Measurements from ENCODE around the gene NEIL3.
A peak's percentile ranks its signal among the peaks of the same experiment; 100 is the strongest.
"Not testable (repeated sequence)": the region's sequence is repeated elsewhere in the genome, so short reads cannot be mapped to it uniquely, and the experiment has no call there.

Gene NEIL3

GRCh38 chr4:177287255-177287654 is 22.4 kb upstream of the NEIL3 start:
- H3K4me3 Mint-ChIP-seq = no peak overlapping the region
- H3K27me3 Mint-ChIP-seq = peaks cover 3% of the 10 kb centered on the region
- H3K27ac Mint-ChIP-seq = no peak overlapping the region
- H3K36me3 Mint-ChIP-seq = no peaks in the 10 kb centered on the region
- CTCF ChIA-PET = no interaction called here
- no peaks in the 10 kb centered on the region for H3K9me3 Mint-ChIP-seq
- no peaks in the 10 kb centered on the region for H3K4me1 Mint-ChIP-seq
- no peak for DNase-seq

DNA sequence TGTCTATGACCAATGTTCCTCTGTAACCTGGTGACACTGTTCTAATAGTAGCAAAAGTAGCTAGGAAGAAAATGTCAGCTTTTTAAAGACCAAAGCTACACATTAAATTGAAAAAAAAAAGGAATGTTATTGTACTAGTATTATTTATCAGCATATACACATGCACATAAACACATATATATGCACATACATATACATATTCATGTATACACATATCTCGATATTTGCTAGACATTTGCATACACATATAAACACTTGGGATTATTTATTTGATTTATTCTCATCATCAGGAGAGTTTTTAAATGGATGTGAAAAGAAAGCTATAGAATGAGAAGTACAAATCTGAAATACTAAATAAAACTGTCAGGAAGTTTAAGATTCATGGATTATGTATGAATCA is 21.3 kb upstream of the NEIL3 start:
- H3K9me3 Mint-ChIP-seq = no peaks in the 10 kb centered on the region
- H3K4me3 Mint-ChIP-seq = no peak overlapping the region
- H3K36me3 Mint-ChIP-seq = no peaks in the 10 kb centered on the region
- peaks cover 3% of the 10 kb centered on the region for H3K27me3 Mint-ChIP-seq
- CTCF ChIA-PET = interaction anchor here (0.6 to 1.1 kb wide), 2 partner anchors 38 to 239 kb away, joined by 3 read pairs; no protein-coding TSS in a partner anchor
- no peaks in the 10 kb centered on the region for H3K4me1 Mint-ChIP-seq
- DNase-seq = no peak
- H3K27ac Mint-ChIP-seq = no peak overlapping the region

DNA sequence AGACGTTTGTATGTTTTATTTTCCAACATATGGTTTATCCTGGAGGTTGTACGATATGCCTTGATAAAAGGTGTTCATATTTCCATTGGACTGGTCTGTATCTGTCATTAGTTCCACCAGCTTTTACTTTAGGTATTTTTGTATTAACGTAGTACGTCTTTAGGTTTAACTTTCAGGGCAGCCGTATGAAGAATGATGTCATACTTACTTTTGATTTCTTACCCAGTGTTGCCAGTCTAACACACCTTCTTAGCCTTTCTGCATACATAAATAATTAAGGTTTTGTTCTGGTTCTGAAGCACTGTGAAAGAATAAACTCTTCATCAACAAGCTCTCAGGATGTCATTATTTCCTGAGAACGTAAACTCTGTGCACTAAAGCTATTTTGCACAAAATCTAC is 18.9 kb upstream of the NEIL3 start:
- Mint-ChIP-seq H3K4me1 (no peaks in the 10 kb centered on the region), H3K27me3 (peaks cover 7% of the 10 kb centered on the region), H3K9me3 (no peaks in the 10 kb centered on the region), H3K27ac (no peak overlapping the region), H3K36me3 (no peaks in the 10 kb centered on the region), H3K4me3 (no peak overlapping the region)
- CTCF ChIA-PET = no interaction called here
- no peak for DNase-seq

GRCh38 chr4:177292171-177292570 is 17.5 kb upstream of the NEIL3 start:
- Mint-ChIP-seq H3K4me3 (no peak overlapping the region), H3K36me3 (no peaks in the 10 kb centered on the region), H3K9me3 (no peaks in the 10 kb centered on the region), H3K27me3 (peaks cover 7% of the 10 kb centered on the region), H3K27ac (no peak overlapping the region), H3K4me1 (no peaks in the 10 kb centered on the region)
- CTCF ChIA-PET = no interaction called here
- no peak for DNase-seq

DNA sequence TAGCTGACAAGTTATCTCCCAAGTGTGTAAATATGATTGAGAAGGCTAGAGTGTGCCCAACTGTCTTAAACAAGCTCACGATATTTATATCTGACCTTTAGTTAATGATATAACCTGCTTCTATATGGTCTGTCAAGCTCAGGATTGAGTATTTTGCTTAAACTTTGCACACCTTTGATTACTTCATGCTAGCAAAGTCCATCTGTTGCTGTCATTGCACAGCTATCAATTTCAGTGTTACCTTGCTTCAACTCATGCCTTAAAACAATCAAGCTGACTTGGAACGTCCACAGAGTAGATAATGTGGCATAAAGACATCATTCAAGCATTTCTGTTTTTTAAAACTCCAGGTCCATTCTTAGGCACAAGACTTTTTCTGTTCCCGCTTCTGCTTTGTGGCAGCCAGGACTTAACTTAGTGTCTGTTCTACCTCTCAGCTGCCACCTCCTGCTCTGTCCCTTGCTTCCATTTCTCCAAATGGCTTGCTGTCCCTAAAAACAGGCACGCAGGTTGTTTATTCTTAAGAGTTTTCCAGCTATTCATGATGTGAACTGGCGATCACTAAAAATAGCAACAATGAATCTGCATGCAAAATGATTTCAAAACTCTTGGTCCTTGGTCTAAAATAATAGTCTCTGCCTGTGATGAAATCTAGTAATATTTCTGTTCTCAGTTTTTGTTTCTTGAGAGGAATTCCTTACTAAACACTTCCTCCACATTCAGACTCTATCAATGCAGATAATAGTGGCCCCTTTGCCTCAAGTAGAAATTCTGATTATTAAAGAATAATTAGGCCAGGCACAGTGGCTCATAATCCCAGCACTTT is 16.3 kb upstream of the NEIL3 start:
- DNase-seq = no peak
- peaks cover 7% of the 10 kb centered on the region for H3K27me3 Mint-ChIP-seq
- no peak overlapping the region for H3K4me3 Mint-ChIP-seq
- CTCF ChIA-PET = no interaction called here
- no peak overlapping the region for H3K27ac Mint-ChIP-seq
- no peaks in the 10 kb centered on the region for H3K4me1 Mint-ChIP-seq
- H3K9me3 Mint-ChIP-seq = peaks cover 8% of the 10 kb centered on the region
- peaks cover 2% of the 10 kb centered on the region for H3K36me3 Mint-ChIP-seq

DNA sequence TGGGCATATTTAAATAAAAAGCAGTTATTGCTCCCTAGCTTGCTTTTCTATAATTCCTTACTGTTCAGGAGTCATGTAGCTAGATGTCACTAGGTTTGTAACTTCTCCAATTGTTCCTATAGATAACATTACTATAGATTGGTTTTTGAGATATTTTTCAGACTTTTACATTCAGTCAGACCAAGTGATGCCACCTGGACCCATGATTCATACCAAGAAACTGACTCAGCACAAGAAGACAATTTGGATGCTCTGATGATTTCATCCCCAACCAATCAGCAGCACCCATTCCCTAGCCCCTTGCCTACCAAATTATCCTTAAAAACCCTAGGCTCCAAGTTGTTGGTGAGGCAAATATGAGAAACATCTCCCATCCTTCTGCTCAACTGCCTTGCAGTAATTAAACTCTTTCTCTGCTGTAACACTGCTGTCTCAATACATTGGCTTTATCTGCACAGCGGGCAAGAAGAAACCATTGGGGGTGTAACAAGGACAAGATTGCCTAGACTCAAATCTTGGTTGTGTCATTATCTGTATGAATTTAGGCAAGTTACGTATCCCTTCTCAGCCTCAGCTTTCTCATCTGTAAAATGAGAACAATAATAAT is 11.8 kb upstream of the NEIL3 start:
- Mint-ChIP-seq H3K36me3 (peaks cover 2% of the 10 kb centered on the region), H3K27me3 (peaks cover 8% of the 10 kb centered on the region), H3K27ac (no peak overlapping the region), H3K4me1 (no peaks in the 10 kb centered on the region), H3K9me3 (peaks cover 8% of the 10 kb centered on the region), H3K4me3 (no peak overlapping the region)
- no peak for DNase-seq
- CTCF ChIA-PET = interaction anchor here (1.2 kb wide), 1 partner anchor 47 kb away, joined by 3 read pairs; no protein-coding TSS in a partner anchor

DNA sequence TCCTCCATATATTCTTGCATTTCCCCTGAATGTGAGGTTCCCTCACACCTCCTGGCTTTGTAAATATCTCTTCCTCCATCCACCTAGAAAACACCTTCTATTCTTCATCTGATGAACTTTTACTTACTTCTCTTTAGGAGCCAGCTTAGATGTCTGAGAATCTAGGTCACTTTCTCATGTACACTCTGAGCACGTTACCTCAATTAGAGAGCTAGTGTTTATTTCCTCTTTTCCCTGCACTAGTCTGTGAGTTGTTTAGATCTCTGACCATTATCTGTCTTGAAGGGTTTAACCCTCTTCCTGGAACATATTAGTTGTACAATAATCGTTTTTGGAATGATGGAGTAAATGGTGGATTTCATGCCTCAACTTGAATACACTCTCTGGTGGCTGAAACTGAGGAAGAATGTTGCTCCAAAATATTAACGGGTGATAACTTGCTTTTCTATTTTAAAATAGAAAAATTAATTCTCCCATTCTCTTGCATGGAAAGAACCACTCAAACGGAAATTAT is 8.5 kb upstream of the NEIL3 start:
- peaks cover 8% of the 10 kb centered on the region for H3K9me3 Mint-ChIP-seq

GRCh38 chr4:177302371-177303100 is 7.1 kb upstream of the NEIL3 start:
- CTCF ChIA-PET = interaction anchor here (1.7 kb wide), 1 partner anchor 36 kb away, joined by 5 read pairs; no protein-coding TSS in a partner anchor
- peaks cover 4% of the 10 kb centered on the region for H3K27me3 Mint-ChIP-seq
- no peak overlapping the region for H3K27ac Mint-ChIP-seq
- H3K36me3 Mint-ChIP-seq = peaks cover 2% of the 10 kb centered on the region
- peaks cover 6% of the 10 kb centered on the region for H3K9me3 Mint-ChIP-seq
- no peak overlapping the region for H3K4me3 Mint-ChIP-seq
- H3K4me1 Mint-ChIP-seq = no peaks in the 10 kb centered on the region
- no peak for DNase-seq

More for the DNA sequence above, 8.5 kb upstream of the NEIL3 start:
- Mint-ChIP-seq H3K4me1 (no peaks in the 10 kb centered on the region), H3K4me3 (no peak overlapping the region), H3K27ac (no peak overlapping the region), H3K27me3 (peaks cover 4% of the 10 kb centered on the region), H3K36me3 (peaks cover 2% of the 10 kb centered on the region)
- CTCF ChIA-PET = interaction anchor here (0.7 kb wide), 1 partner anchor 51 kb away, joined by 3 read pairs; no protein-coding TSS in a partner anchor
- DNase-seq = no peak

GRCh38 chr4:177304094-177304493 is 5.6 kb upstream of the NEIL3 start:
- Mint-ChIP-seq H3K36me3 (no peaks in the 10 kb centered on the region), H3K9me3 (no peaks in the 10 kb centered on the region), H3K27me3 (peaks cover 4% of the 10 kb centered on the region), H3K27ac (no peak overlapping the region), H3K4me1 (peaks cover 9% of the 10 kb centered on the region), H3K4me3 (no peak overlapping the region)
- CTCF ChIA-PET = interaction anchor here (1.7 kb wide), 1 partner anchor 35 kb away, joined by 5 read pairs; no protein-coding TSS in a partner anchor
- no peak for DNase-seq

DNA sequence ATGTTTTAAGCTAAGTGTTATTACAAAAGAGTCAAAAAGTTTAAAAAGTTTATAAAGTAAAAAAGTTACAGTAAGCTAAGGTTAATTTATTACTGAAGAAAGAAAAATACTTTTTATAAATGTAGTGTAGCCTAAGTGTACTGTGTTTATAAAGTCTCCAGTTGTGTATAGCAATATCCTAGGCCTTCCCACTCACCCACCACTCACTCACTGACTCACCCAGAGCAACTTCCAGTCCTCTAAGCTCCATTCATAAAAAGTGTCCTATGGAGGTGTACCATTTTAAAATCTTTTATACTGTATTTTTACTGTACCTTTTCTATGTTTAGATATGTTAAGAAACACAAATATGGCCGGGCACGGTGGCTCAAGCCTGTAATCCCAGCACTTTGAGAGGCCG is 4.8 kb upstream of the NEIL3 start:
- DNase-seq, H3K27ac Mint-ChIP-seq, H3K4me3 Mint-ChIP-seq, H3K27me3 Mint-ChIP-seq, CTCF ChIA-PET, H3K36me3 Mint-ChIP-seq, H3K9me3 Mint-ChIP-seq: not testable (repeated sequence)
- H3K4me1 Mint-ChIP-seq = peaks cover 14% of the 10 kb centered on the region

DNA sequence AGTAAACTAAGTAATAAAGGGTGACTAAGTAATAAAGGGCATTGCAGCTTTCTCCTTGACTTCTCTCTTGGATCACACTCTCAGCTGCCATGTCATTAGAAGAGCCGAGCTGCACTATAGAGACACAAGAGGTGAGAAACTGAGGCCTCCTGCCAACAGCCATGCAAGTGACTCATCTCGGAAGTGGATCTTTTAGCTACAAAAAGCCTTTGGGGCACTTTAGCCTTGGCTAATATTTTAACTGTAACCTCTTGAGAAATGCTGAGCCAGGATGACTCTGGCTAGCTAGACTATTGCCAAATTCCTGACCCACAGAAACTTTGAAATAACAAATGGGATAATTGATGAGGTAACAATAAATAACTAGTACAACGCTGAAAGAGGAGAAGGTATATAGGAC is 1.5 kb upstream of the NEIL3 start:
- peaks cover 11% of the 10 kb centered on the region for H3K36me3 Mint-ChIP-seq
- no peak for DNase-seq
- CTCF ChIA-PET = interaction anchor here (1.7 to 1.8 kb wide), 2 partner anchors 31 to 57 kb away, joined by 5 to 7 read pairs; no protein-coding TSS in a partner anchor
- H3K9me3 Mint-ChIP-seq = no peaks in the 10 kb centered on the region
- H3K4me1 Mint-ChIP-seq = peaks cover 41% of the 10 kb centered on the region
- no peaks in the 10 kb centered on the region for H3K27me3 Mint-ChIP-seq
- peak overlapping the region; percentile 96 for H3K27ac Mint-ChIP-seq
- no peak overlapping the region for H3K4me3 Mint-ChIP-seq

- Mint-ChIP-seq H3K9me3 (no peaks in the 10 kb centered on the region), H3K4me3 (peak overlapping the region; percentile 91), H3K4me1 (peaks cover 49% of the 10 kb centered on the region), H3K27ac (peak overlapping the region; percentile 96), H3K27me3 (no peaks in the 10 kb centered on the region), H3K36me3 (peaks cover 19% of the 10 kb centered on the region)
- CTCF ChIA-PET = interaction anchor here (0.7 to 1.8 kb wide), 4 partner anchors 24 to 58 kb away, joined by 3 to 7 read pairs (median 5); no protein-coding TSS in a partner anchor
- DNase-seq = peak; percentile 29
Measured at GRCh38 chr4:177308847-177309521, 690 bp upstream of the NEIL3 start.

DNA sequence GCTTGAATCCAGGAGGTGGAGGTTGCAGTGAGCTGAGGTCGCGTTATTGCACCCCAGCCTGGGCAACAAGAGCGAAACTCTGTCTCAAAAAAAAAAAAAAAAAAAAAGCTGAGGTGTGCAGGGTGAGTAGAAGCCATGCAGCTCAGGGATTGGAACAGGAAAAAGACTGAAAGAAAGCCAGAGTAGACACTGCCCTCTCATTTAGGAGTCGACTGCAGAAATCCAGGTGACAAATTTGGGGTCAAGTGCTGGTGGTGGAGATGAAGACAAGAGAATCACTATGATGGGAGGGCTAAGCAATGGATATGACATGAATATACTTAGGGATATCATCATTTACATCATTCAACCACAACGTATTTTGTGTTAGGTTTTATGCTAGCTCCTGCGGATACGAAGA is 1.9 kb downstream of the NEIL3 start:
- CTCF ChIA-PET = interaction anchor here (0.9 to 1.3 kb wide), 2 partner anchors 10 to 60 kb away, joined by 5 to 6 read pairs; no protein-coding TSS in a partner anchor
- Mint-ChIP-seq H3K4me3 (peak overlapping the region; percentile 91), H3K4me1 (peaks cover 74% of the 10 kb centered on the region), H3K27ac (peak overlapping the region; percentile 63), H3K27me3 (no peaks in the 10 kb centered on the region), H3K36me3 (peaks cover 37% of the 10 kb centered on the region), H3K9me3 (no peaks in the 10 kb centered on the region)
- no peak for DNase-seq
